Stimulated activated CD8-positive, alpha-beta memory T cell treated with anti-CD3 and anti-CD28 coated beads, Interleukin-12 subunit alpha, Interleukin-12 subunit beta, amount 100 ng/mL, for 24 hours (primary cell): ENCODE results near the gene TSPYL6.

Experiments
- DNase-seq: peaks from one replicate; pipeline ENCODE4 v3.0.0-alpha.2; 2020; ENCODE audit errors: extremely low read depth

The TSPYL6 gene

GRCh38 chr2:54258166-54258565 lies 2.1 kb upstream of the TSPYL6 start:
- DNase-seq: no peak

GRCh38 chr2:54255230-54256090 lies 569 bp downstream of the TSPYL6 start:
- no peak for DNase-seq

- DNase-seq: no peak
Measured at GRCh38 chr2:54254180-54254579, 1.8 kb downstream of the TSPYL6 start.

- DNase-seq: no peak
Measured at GRCh38 chr2:54249629-54250028, 6.4 kb downstream of the TSPYL6 start.

- DNase-seq: no peak
Measured at GRCh38 chr2:54247115-54247514, 8.9 kb downstream of the TSPYL6 start.

GRCh38 chr2:54240515-54241469 lies 15.2 kb downstream of the TSPYL6 start:
- DNase-seq: no peak

GRCh38 chr2:54239427-54239826 lies 16.6 kb downstream of the TSPYL6 start:
- no peak for DNase-seq

- DNase-seq: no peak
Measured at GRCh38 chr2:54237428-54237827, 18.6 kb downstream of the TSPYL6 start.

GRCh38 chr2:54233832-54234649 lies 22.0 kb downstream of the TSPYL6 start:
- DNase-seq: no peak

- no peak for DNase-seq
Measured at GRCh38 chr2:54228945-54229344, 27.1 kb downstream of the TSPYL6 start.

- DNase-seq: no peak
Measured at GRCh38 chr2:54227798-54228197, 28.2 kb downstream of the TSPYL6 start.

GRCh38 chr2:54226260-54226659 lies 29.8 kb downstream of the TSPYL6 start:
- no peak for DNase-seq

GRCh38 chr2:54224997-54225396 lies 31.0 kb downstream of the TSPYL6 start:
- DNase-seq: no peak

GRCh38 chr2:54213082-54213481 lies 42.9 kb downstream of the TSPYL6 start:
- DNase-seq: no peak

- no peak for DNase-seq
Measured at GRCh38 chr2:54212456-54212855, 43.6 kb downstream of the TSPYL6 start.

- no peak for DNase-seq
Measured at GRCh38 chr2:54209379-54209778, 46.6 kb downstream of the TSPYL6 start.

GRCh38 chr2:54208364-54209240 lies 47.4 kb downstream of the TSPYL6 start:
- no peak for DNase-seq

GRCh38 chr2:54207666-54208195 lies 48.3 kb downstream of the TSPYL6 start:
- DNase-seq: no peak

- DNase-seq: no peak
Measured at GRCh38 chr2:54206596-54206995, 49.4 kb downstream of the TSPYL6 start.

- no peak for DNase-seq
Measured at GRCh38 chr2:54204476-54204875, 51.6 kb downstream of the TSPYL6 start.
